Mammary epithelial cell (primary cell): Measurements from ENCODE around the gene SLC15A3.

Experiments
- CTCF ChIP-seq, 2 donors: IDR thresholded peaks in 1 of 2; conservative IDR thresholded peaks in 1 of 2; 2 replicates each; pipeline ENCODE4 v1.5.1; 2011 to 2012; ENCODE audit warnings: inconsistent platforms in 2 of 2, low read length in 2 of 2, mild to moderate bottlenecking in 2 of 2, control low read depth in 1 of 2, low read depth in 1 of 2; ENCODE audit not compliant: insufficient read depth in 1 of 2; ENCODE audit errors: extremely low read depth in 1 of 2
- EZH2 ChIP-seq: IDR thresholded peaks from 2 replicates; pipeline ENCODE4 v1.6.1; 2012; ENCODE audit warnings: low read length, inconsistent platforms, borderline replicate concordance

- TF ChIP-seq CTCF (conservative IDR thresholded peaks at IDR 0.05 in 1 of 2, IDR thresholded peaks at IDR 0.05 in 1 of 2; ENCODE audit: extremely low read depth in 1 of 2, insufficient read depth in 1 of 2, low read depth in 1 of 2, low read length in 2 of 2): no peak
- no peak for TF ChIP-seq EZH2
Measured at GRCh38 chr11:60951606-60951903, 421 bp downstream of the SLC15A3 start.
